ENCODE results near the gene C11orf91. TPM values are rescaled to one million over a fixed set of nuclear protein-coding genes. Genes with fewer than 3 reads are reported as not detected.
"Not testable (repeated sequence)": the region's sequence is repeated elsewhere in the genome, so short reads cannot be mapped to it uniquely, and the experiment has no call there.

The C11orf91 gene
- polyA plus RNA-seq (ENCODE audit: insufficient read length) = not detected

- peak; percentile 98 for DNase-seq
Measured at GRCh38 chr11:33700502-33701271, at the start of gene C11orf91. TSS of gene C11orf91 (minus strand) at chr11:33700826. CDS start at chr11:33700740, 86 bp downstream.

DNA sequence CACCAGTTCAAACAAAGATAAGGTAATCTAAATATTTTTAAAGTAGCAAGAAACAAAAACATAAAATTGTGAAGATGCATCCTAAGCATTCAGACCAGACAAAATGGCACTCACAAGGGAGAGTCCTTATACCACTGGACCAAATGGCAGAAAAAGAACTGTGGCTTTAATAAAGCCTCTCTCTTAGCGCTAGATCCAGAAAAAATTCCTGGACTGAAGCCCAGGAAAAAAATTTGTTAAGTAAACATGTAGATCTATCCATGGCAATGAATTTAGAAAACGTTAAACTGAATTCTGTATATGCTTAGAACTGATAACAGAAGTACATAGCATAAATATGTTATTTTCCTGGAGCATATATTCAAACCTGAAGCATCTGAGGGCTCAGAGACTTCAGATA, 47.4 kb upstream of the C11orf91 start:
- peak; percentile 32 for DNase-seq

- DNase-seq = no peak
Measured at GRCh38 chr11:33743291-33743690, 42.7 kb upstream of the C11orf91 start.

- DNase-seq = no peak
Measured at GRCh38 chr11:33742249-33742851, 41.7 kb upstream of the C11orf91 start.

GRCh38 chr11:33741806-33742205, 41.2 kb upstream of the C11orf91 start:
- DNase-seq = no peak

DNA sequence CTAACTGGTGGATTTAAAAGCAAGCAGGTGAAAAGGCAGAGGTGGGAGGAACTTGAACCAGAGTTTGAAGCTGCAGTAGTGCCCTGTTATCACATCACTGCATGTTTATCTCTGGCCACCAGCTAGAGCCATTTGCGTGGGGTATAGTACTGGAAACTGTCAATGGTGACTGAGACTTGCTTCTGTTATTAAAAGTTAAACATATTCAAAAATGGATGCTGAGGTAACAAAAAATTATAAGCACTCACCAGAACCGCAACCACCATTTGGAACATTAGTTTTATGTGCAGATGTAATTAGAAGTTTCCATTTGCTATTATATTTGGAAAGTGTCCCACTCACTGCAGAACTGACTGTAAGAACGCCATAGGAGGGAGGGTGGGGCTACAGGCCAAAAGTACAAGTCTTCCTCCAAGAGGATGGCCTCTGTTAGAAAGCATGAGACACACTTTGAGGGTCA, 36.8 kb upstream of the C11orf91 start:
- peak; percentile 21 for DNase-seq

DNA sequence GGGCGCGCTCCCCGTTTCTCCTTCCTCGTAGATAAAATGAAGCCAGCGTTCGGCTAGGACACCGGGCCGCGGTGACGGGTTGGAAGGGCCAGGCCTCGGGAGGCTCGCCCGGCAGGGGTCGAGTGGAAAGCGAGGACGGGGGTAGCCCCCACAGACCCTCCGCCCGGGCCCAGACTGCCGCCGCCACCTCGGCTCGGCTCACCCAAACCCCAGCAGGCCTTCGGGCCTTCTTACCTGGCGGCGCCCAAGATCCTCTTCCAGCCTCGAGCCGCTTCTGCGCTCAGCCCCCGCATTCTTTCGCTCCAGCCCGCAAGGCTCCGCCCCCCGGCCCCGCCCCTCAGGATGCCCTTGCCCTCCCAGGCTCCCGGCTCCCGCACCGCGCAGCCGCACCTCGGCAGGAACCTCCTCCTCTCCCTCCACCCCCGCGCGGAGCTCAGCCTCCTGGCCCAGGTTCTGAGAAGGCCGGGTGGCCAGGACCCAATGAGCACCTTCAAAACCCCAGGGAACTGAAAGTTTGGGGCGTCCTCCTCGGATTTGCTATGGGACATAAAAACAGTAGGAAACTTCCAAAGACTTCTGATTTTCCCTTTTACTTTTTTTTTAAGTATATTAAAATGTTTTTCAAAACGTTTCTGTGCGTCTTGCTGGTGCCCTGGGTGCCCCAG, 35.7 kb upstream of the C11orf91 start, which contains the start of gene CD59:
Gene CD59 (minus strand): TSS at position 276 of the 665 bp plus-strand sequence. CDS start 13,978 bp downstream, outside the sequence.
- DNase-seq = peak; percentile 89

DNA sequence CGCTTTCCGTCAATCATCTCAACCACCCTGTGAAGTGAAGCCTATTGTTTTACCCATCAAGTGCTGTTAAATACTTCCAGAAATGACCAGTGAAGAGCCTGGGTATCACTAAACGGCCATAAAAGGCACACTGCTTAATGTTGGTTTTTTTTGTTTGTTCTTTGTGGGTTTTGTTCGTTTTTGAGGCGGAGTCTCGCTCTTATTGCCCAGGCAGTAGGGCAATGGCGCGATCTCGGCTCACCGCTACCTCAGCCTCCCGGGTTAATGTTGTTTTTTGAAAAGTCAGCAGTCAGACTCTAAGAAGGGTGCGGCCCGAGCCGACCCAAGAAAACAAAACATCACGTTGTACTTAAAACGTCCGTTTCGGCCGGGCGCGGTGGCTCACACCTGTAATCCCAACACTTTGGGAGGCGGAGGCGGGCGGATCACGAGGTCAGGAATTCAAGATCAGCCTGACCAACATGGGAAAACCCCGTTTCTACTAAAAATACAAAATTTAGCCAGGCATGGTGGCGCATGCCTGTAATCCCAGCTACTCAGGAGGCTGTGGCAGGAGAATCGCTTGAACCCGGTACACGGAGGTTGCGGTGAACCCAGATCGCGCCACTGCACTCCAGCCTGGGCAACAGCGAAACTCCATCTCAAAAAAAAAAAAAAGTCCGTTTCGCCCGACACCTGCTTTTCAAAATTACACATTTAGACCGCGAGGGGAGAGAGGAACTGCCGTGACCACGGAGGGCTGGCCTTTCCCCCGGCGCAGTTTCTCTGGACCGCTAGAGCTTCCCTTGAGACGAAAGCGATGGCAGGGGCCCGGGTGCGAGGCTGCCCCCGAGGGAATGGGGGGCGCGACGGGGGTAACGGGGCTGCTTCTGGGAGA, 34.9 kb upstream of the C11orf91 start:
- DNase-seq = no peak

- peak; percentile 62 for DNase-seq
Measured at GRCh38 chr11:33734441-33735270, 34.0 kb upstream of the C11orf91 start.

GRCh38 chr11:33733980-33734379, 33.4 kb upstream of the C11orf91 start:
- peak; percentile 18 for DNase-seq

- no peak for DNase-seq
Measured at GRCh38 chr11:33731723-33732531, 31.3 kb upstream of the C11orf91 start.

DNA sequence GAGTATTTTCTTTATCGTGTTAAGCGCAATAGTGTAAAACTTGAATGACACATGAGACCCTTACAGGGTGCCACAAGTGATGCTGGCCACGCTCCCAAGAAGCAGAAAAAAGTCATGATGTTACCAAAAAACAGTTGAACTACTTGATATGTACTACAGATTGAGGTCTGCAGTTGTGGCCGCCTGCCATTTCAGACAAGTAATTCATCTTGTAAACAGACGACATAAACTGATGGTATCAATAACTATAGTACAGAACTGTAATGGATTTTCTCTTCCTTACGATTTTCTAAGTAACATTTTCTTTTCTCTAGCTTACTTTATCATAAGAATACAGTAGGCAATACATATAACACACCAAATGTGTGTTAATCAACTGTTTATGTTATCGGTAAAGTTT, 30.1 kb upstream of the C11orf91 start:
- no peak for DNase-seq

DNA sequence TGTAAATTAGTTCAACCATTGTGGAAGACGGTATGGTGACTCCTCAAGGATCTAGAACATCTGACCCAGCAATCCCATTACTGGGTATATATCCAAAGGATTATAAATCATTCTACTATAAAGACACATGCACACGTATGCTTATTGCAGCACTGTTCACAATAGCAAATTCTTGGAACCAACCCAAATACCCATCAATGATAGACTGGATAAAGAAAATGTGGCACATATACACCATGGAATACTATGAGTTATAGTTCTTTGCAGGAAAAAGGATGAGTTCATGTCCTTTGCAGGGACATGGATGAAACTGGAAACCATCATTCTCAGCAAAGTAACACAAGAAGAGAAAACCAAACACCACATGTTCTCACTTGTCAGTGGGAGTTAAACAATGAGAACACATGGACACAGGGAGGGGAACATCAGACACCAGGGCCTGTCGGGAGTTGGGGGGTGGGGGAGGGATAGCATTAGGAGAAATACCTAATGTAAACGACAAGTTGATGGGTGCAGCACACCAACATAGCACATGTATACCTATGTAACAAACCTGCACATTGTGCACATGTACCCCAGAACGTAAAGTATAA, 28.5 kb upstream of the C11orf91 start:
- not testable (repeated sequence) for DNase-seq

GRCh38 chr11:33727539-33727938, 26.9 kb upstream of the C11orf91 start:
- DNase-seq = not testable (repeated sequence)

- no peak for DNase-seq
Measured at GRCh38 chr11:33725496-33725895, 24.9 kb upstream of the C11orf91 start.

DNA sequence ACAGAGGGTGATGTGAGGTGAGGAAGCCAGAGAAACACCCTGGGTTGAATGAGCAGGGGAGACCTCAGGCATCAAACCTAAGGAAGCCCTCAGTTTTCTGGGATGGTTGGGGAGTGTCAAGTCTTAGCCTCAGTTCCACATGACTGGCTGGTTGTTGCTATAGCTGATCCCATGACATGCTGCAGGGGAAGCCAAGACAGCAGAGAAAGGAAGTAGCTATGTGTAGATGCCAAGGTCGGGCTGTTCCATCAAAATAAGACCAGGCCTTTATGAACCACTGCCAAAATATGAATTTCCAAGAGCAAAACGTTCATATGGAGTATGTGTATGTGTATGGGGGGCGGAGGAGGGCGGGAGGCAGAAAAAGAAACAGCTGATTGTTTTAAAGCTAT, 24.0 kb upstream of the C11orf91 start:
- no peak for DNase-seq

- no peak for DNase-seq
Measured at GRCh38 chr11:33723238-33723881, 22.7 kb upstream of the C11orf91 start.

DNA sequence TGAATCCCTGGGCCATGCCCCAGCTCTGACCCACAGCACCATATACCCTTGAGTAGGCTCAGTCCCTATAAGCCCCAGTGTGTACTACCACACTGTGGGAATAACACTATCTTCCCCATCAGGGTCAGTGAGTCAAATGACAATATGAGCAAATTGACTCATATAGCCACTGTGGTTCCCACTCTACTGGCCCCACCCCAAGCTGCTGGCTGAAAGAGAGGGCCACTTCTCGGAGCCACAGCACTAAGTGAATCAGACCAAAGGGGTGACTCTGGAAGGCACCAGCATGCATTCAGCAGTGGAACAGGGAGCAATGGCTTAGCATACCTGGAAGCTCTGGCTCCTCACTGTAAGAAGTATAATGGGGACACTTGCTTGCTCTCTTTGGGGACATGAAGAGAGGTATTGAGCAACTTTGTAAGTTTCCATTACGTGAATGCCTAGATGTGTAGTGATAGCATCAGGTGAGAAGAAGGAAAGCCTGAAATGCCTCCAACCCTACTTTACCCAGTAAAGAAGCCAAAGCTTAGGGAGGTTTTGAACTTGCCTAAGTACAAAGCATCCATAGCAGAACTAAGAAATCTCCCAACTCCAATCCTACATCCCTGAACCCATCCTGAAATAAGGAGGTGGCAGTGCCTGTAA, 22.1 kb upstream of the C11orf91 start:
- DNase-seq = no peak

DNA sequence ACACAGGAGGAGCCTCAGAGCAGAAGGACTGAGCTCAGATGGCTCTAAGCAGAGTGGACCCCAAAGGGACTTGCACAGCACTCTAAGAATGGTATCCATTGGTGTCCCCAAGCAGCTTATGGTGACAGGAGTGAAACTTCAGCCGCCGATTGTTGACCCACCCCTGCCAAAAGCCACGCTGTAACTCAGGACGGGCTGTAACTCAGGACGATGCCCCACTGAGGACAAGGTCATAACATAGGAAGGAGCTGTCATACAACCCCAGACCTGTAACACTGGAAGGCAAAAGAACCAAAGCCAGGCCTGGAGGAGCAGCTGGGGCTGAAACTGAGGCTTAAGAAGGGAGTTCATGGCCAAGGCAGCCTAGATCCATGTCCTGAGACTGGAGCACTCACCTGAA, 21.4 kb upstream of the C11orf91 start:
- DNase-seq = no peak

Data from hindlimb muscle (tissue), 1 donor.